Measurements from ENCODE around the gene RUNX2. TPM values are rescaled to one million over a fixed set of nuclear protein-coding genes. Genes with fewer than 3 reads are reported as not detected.

Gene RUNX2
- total and polyA plus RNA-seq, 8 donors: 2.5 to 5.9 (median 3.0) TPM

DNA sequence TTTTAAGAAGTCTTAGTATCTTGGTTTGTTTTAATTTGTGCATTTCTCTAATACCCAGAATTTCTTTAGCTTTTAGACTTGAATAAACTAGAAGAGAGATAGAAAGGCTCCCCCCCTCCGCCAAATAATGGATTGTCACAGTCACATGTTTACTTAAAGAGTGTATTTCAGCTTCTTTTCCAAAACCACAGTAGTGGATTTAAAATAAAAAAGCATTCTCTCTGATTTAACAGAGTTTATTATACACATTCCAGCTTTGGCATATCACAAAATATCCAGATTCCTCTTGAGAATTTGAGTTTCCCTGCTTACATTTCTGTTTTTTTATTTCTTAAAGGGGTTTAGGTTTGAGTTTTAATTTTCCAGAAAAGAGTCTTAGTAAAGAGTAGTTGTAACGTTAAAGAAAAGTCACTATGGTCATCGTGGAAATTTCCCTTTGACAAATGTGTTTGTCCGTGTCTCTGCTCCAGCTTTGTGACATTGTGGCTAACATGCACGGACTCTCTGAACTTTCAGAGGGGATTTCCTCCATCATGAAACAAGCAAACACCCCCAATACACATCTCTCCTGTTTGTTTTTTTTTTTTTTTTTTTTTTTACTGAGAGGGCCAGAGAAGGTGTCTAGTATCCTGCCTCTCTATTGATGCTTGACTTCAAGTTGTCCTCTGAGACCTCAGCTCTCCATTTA lies 163.1 kb downstream of the RUNX2 start:
- Histone ChIP-seq H3K4me1 (peaks cover 0 to 11% of the 10 kb centered on the region in 2 donors), H3K9me3 (no peaks in the 10 kb centered on the region), H3K36me3 (no peaks in the 10 kb centered on the region), H3K27me3 (no peaks in the 10 kb centered on the region), H3K27ac (no peak overlapping the region), H3K4me3 (no peak overlapping the region)
- ATAC-seq: no peak
- intact Hi-C loops (cut with DNase I): no loop called here
- TF ChIP-seq, protein P1, sequence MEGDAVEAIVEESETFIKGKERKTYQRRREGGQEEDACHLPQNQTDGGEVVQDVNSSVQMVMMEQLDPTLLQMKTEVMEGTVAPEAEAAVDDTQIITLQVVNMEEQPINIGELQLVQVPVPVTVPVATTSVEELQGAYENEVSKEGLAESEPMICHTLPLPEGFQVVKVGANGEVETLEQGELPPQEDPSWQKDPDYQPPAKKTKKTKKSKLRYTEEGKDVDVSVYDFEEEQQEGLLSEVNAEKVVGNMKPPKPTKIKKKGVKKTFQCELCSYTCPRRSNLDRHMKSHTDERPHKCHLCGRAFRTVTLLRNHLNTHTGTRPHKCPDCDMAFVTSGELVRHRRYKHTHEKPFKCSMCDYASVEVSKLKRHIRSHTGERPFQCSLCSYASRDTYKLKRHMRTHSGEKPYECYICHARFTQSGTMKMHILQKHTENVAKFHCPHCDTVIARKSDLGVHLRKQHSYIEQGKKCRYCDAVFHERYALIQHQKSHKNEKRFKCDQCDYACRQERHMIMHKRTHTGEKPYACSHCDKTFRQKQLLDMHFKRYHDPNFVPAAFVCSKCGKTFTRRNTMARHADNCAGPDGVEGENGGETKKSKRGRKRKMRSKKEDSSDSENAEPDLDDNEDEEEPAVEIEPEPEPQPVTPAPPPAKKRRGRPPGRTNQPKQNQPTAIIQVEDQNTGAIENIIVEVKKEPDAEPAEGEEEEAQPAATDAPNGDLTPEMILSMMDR (IDR thresholded peaks at IDR 0.05): no peak
- DNase-seq: no peak

DNA sequence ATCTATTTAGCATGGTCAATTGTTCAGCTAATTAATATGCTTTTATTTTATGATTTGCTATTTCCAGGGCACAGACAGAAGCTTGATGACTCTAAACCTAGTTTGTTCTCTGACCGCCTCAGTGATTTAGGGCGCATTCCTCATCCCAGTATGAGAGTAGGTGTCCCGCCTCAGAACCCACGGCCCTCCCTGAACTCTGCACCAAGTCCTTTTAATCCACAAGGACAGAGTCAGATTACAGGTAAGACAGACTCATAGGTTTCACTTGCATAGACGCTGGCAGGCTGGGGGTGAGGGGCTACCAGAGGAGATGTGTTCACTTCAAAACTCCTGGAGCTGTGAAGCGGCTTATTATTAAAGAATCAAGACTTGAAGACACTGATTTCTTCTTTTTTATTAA lies 163.7 kb downstream of the RUNX2 start:
- ATAC-seq: no peak
- intact Hi-C loops (cut with DNase I): no loop called here

DNA sequence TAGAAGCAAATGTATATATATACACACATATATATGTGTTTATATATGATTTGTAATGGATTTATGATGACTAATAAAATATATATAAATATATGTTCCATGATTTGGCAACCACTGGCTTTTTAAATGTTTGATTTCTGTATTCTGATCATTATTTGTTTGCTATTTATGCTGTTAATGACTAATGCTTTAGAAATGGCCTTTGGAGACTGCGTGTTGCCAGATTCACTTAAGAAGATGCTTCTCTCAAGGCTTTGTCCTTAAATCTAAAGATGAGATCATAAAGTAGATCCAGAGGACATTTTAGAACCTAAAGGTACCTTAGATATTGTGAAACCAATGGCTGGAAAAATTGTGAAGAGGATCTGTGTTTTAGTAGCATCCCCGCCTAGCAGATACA lies 165.6 kb downstream of the RUNX2 start:
- no peak overlapping the region for H3K27ac ChIP-seq
- no peak for DNase-seq
- peaks cover 0 to 24% of the 10 kb centered on the region in 2 donors for H3K4me1 ChIP-seq
- no peaks in the 10 kb centered on the region for H3K36me3 ChIP-seq
- no peak for ATAC-seq
- H3K9me3 ChIP-seq: no peaks in the 10 kb centered on the region
- TF ChIP-seq, protein P1 (IDR thresholded peaks at IDR 0.05): no peak
- intact Hi-C loops (cut with DNase I): no loop called here
- no peak overlapping the region for H3K4me3 ChIP-seq
- H3K27me3 ChIP-seq: no peaks in the 10 kb centered on the region

More for the DNA sequence above, 163.7 kb downstream of the RUNX2 start:
- DNase-seq: no peak
- no peaks in the 10 kb centered on the region for H3K27me3 ChIP-seq
- no peak overlapping the region for H3K27ac ChIP-seq
- H3K4me1 ChIP-seq: peaks cover 0 to 17% of the 10 kb centered on the region in 2 donors
- H3K36me3 ChIP-seq: no peaks in the 10 kb centered on the region
- no peaks in the 10 kb centered on the region for H3K9me3 ChIP-seq
- TF ChIP-seq, protein P1 (IDR thresholded peaks at IDR 0.05): no peak
- H3K4me3 ChIP-seq: no peak overlapping the region

DNA sequence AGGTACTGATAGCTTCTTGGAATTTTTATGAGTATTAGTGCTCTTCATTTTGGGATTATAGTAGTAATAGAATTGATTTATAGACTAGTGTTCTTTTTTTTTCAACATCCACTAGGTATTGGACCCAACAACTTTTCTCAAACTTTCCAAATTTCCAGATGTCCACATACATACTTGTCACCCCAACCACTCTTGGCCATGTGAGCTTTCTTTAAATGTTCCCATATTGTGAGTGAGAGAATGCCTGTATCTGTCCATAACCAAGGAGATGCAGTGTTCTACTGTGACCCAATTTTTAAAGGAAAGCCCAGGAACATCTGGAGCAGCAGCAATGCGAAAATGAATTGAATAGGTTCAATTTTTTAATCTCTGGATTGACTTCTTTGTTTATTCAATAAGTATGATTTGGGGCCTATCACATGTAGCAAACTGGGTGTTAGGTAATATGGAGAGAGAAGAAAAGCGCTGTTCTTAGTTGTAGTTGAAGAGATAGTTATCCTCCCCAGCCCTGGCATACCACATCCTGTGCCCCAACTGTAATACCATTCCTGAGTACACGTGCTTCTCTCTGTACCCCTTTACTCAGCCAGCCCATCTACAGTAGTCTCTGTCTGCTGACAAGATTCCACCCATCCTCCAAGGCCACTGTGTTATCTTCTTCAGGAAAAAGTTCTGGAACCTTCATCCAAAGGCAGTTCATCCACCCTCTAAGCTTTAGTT lies 166.4 kb downstream of the RUNX2 start:
- Histone ChIP-seq H3K9me3 (no peaks in the 10 kb centered on the region), H3K27me3 (no peaks in the 10 kb centered on the region), H3K4me1 (peaks cover 0 to 24% of the 10 kb centered on the region in 2 donors), H3K4me3 (no peak overlapping the region), H3K36me3 (no peaks in the 10 kb centered on the region), H3K27ac (peak overlapping the region in 1 of 2 donors; percentile 83)
- TF ChIP-seq, protein P1 (IDR thresholded peaks at IDR 0.05): no peak
- intact Hi-C loops (cut with DNase I): no loop called here
- ATAC-seq (no peak), DNase-seq (no peak)

DNA sequence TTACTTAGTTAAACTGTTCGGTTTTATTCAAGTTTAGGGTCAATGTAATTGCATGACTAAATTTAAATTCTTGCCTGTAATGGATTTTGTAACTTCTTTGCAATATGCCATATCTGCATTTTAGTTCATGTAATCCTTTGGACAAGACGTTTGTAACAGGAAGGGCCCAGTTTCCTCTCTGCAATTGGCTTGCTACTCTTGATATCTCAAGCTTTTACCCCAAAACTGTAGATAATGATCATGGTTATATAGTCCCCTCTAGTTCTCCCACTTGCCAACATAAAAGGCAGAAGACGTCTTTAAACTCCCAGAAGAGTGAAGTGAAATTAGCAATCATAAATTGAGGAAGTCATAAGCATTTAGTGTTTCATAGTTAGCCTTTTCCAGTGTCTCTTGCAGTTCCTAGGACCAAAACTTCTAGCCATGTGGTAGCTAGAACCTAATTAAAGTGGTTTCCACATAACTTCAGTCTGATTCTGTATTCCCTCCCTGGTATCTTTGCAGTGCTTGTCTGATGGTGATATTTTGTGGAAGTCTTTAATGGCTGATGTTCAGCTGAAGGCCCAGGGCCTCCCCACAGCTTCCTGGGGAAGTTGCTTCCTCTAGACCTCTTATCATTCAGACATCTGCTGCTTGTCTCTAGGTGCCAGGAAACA lies 167.4 kb downstream of the RUNX2 start:
- Histone ChIP-seq H3K27ac (peak overlapping the region in 1 of 2 donors; percentile 83), H3K9me3 (no peaks in the 10 kb centered on the region), H3K4me3 (no peak overlapping the region), H3K36me3 (no peaks in the 10 kb centered on the region), H3K27me3 (no peaks in the 10 kb centered on the region), H3K4me1 (peaks cover 0 to 24% of the 10 kb centered on the region in 2 donors)
- TF ChIP-seq, protein P1 (IDR thresholded peaks at IDR 0.05): no peak
- intact Hi-C loops (cut with DNase I): no loop called here
- DNase-seq (no peak), ATAC-seq (peak; percentile 25)
